GM10266 (cell line): Measurements from ENCODE around the gene SKOR1.
A peak's percentile ranks its signal among the peaks of the same experiment; 100 is the strongest.

Experiments used
- DNase-seq: peaks from one replicate; pipeline ENCODE4 v3.0.0; 2012; ENCODE audit errors: extremely low spot score
- CTCF ChIP-seq: IDR thresholded peaks from 2 replicates; pipeline ENCODE4 v1.5.1; 2012; ENCODE audit warnings: mild to moderate bottlenecking, low read depth; ENCODE audit not compliant: control insufficient read depth, insufficient read depth; ENCODE audit errors: missing control alignments

SKOR1 gene, protein sequence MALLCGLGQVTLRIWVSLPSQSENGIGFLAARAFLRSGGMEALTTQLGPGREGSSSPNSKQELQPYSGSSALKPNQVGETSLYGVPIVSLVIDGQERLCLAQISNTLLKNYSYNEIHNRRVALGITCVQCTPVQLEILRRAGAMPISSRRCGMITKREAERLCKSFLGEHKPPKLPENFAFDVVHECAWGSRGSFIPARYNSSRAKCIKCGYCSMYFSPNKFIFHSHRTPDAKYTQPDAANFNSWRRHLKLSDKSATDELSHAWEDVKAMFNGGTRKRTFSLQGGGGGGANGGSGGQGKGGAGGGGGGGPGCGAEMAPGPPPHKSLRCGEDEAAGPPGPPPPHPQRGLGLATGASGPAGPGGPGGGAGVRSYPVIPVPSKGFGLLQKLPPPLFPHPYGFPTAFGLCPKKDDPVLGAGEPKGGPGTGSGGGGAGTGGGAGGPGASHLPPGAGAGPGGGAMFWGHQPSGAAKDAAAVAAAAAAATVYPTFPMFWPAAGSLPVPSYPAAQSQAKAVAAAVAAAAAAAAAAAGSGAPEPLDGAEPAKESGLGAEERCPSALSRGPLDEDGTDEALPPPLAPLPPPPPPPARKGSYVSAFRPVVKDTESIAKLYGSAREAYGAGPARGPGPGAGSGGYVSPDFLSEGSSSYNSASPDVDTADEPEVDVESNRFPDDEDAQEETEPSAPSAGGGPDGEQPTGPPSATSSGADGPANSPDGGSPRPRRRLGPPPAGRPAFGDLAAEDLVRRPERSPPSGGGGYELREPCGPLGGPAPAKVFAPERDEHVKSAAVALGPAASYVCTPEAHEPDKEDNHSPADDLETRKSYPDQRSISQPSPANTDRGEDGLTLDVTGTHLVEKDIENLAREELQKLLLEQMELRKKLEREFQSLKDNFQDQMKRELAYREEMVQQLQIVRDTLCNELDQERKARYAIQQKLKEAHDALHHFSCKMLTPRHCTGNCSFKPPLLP

GRCh38 chr15:67824976-67825880, at the start of gene SKOR1:
TSS of gene SKOR1 (plus strand) at chr15:67825509. CDS start at chr15:67825603, 94 bp downstream.
- TF ChIP-seq CTCF: no peak
- DNase-seq: peak; percentile 75

DNA sequence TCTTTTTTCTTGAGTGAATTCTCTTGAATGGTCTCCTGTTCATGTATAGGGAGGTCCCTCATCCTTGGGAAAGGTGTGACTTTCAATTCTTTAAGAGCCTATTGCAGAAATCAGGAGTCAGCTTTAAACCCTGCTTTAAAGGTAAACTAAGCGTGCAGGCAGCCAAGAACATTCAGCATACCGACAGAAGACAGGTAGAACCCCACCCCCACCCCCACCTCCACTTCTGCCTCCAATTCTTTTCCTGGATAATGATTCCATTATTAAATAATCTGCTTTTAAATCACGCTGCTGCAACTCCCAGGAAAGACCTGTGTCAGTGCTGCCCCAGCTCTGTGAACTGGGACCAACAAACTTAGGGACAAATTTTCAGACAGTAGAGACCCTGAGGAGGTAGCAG, 49.3 kb upstream of the SKOR1 start:
- no peak for DNase-seq
- TF ChIP-seq CTCF: no peak

DNA sequence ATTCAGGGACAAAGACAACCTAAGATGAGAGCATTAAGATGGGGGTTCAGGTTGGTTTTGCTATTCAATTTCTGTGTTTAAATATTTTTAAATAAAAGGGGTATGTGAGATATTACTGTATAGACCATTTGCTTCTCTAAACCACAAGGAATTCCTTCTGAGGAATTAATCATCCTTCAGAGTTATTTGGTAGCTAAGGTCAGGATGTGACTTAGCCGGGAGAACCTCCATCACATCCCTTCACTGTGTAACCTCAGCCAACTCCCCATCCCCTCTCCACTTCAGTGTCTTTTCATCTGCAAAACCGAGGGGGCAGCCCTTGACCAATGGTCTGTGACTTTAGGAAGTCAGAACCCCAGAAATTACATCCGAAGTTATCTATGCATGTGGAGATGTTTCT, 48.7 kb upstream of the SKOR1 start:
- no peak for TF ChIP-seq CTCF
- no peak for DNase-seq

DNA sequence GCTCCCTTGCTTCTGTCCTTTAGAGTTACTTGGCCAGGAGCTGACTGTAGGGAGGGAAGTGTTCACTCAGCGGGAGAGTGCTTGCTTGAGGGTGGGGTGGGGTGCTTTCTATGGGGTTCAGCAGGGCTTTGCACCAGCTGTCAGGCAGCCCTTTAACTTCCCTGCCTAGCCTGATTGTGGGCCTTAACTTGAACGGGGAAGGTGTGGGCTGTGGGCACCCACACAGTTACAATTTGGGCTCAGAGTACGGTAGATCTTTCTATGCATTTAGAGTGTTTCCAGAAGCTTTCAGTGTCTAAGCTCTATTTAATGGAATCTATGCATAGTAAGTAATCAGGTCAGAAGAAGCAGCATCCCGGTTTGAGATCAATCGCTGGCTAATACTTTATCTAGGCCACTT, 48.2 kb upstream of the SKOR1 start:
- DNase-seq: no peak
- no peak for TF ChIP-seq CTCF

GRCh38 chr15:67777773-67778172, 47.5 kb upstream of the SKOR1 start:
- no peak for DNase-seq
- no peak for TF ChIP-seq CTCF

- DNase-seq: no peak
- no peak for TF ChIP-seq CTCF
These were observed 46.3 kb upstream of the SKOR1 start for GRCh38 chr15:67778968-67779548.
